Measurements from ENCODE around the gene NMT1. TPM values are rescaled to one million over a fixed set of nuclear protein-coding genes. Genes with fewer than 3 reads are reported as not detected.

Gene NMT1
- total and polyA plus RNA-seq, 5 donors from 2014 or later = 34.6 to 87.2 (median 59.2) TPM

GRCh38 chr17:45137561-45138305 lies 76.6 kb downstream of the NMT1 start:
- H3K4me3 Mint-ChIP-seq = peak overlapping the region in 3 of 4 donors; percentile 15 to 69 (median 27)

GRCh38 chr17:45138911-45139532 lies 77.9 kb downstream of the NMT1 start:
- H3K27me3 ChIP-seq (ENCODE audit: control insufficient read depth, insufficient read depth, low read length) = no peaks in the 10 kb centered on the region
- peaks cover 4% of the 10 kb centered on the region for H3K27me3 Mint-ChIP-seq
- H3K9me3 ChIP-seq (ENCODE audit: control insufficient read depth in 2 of 2, low read length in 2 of 2) = no peaks in the 10 kb centered on the region
- peak overlapping the region in 1 of 4 donors; percentile 44 for H3K4me3 Mint-ChIP-seq
- no peak overlapping the region for H3K27ac ChIP-seq (ENCODE audit: insufficient read depth, low read length, poor library complexity, severe bottlenecking)
- H3K4me3 ChIP-seq (ENCODE audit: low read depth, low read length) = no peak overlapping the region
- ATAC-seq (ENCODE audit: low read depth in 2 of 2) (no peak), DNase-seq (no peak)
- no peaks in the 10 kb centered on the region for H3K36me3 Mint-ChIP-seq
- H3K27ac Mint-ChIP-seq = no peak overlapping the region
- H3K36me3 ChIP-seq (ENCODE audit: control insufficient read depth, insufficient read depth, low read length) = no peaks in the 10 kb centered on the region
- H3K4me1 ChIP-seq (ENCODE audit: control insufficient read depth, insufficient read depth, low read length, poor library complexity, severe bottlenecking) = peaks cover 16% of the 10 kb centered on the region
- H3K9me3 Mint-ChIP-seq = peaks cover 0 to 1% (median 0%) of the 10 kb centered on the region in 7 donors
- H3K4me1 Mint-ChIP-seq = peaks cover 5 to 43% (median 18%) of the 10 kb centered on the region in 4 donors

More at GRCh38 chr17:45137561-45138305, 76.6 kb downstream of the NMT1 start:
- H3K4me3 ChIP-seq (ENCODE audit: low read depth, low read length) = no peak overlapping the region
- H3K4me1 ChIP-seq (ENCODE audit: control insufficient read depth, insufficient read depth, low read length, poor library complexity, severe bottlenecking) = peaks cover 16% of the 10 kb centered on the region
- H3K36me3 Mint-ChIP-seq = no peaks in the 10 kb centered on the region
- H3K27ac ChIP-seq (ENCODE audit: insufficient read depth, low read length, poor library complexity, severe bottlenecking) = no peak overlapping the region
- peaks cover 10% of the 10 kb centered on the region for H3K27me3 Mint-ChIP-seq
- DNase-seq (no peak), ATAC-seq (ENCODE audit: low read depth in 2 of 2) (no peak)
- peaks cover 0 to 1% (median 0%) of the 10 kb centered on the region in 7 donors for H3K9me3 Mint-ChIP-seq
- H3K4me1 Mint-ChIP-seq = peaks cover 6 to 40% (median 20%) of the 10 kb centered on the region in 4 donors
- H3K9me3 ChIP-seq (ENCODE audit: control insufficient read depth in 2 of 2, low read length in 2 of 2) = no peaks in the 10 kb centered on the region
- H3K27ac Mint-ChIP-seq = no peak overlapping the region
- H3K27me3 ChIP-seq (ENCODE audit: control insufficient read depth, insufficient read depth, low read length) = no peaks in the 10 kb centered on the region
- no peaks in the 10 kb centered on the region for H3K36me3 ChIP-seq (ENCODE audit: control insufficient read depth, insufficient read depth, low read length)

DNA sequence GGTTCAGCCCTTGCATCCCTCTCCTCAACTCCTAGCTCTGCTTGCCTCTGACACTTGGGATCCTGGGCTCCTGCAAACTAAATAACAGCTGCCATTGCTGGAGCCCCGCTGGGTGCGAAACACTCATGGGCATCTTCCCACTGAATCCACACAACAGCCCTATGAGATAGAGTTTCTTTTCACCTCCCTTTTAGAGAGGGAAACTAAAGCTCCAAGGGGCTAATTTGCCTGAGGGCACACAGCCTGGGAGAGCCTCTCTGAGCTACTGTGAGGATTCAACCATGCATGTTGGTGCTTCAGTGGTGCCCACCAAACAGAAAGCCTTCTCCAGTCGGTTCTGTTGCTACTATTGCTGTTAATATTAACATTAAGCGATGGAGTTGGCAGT lies 78.4 kb downstream of the NMT1 start:
- ATAC-seq (ENCODE audit: low read depth in 2 of 2) (no peak), DNase-seq (no peak)
- H3K4me1 Mint-ChIP-seq = peaks cover 5 to 45% (median 18%) of the 10 kb centered on the region in 4 donors
- H3K9me3 ChIP-seq (ENCODE audit: control insufficient read depth in 2 of 2, low read length in 2 of 2) = no peaks in the 10 kb centered on the region
- H3K9me3 Mint-ChIP-seq = peaks cover 0 to 1% (median 0%) of the 10 kb centered on the region in 7 donors
- no peak overlapping the region for H3K27ac ChIP-seq (ENCODE audit: insufficient read depth, low read length, poor library complexity, severe bottlenecking)
- peaks cover 21% of the 10 kb centered on the region for H3K4me1 ChIP-seq (ENCODE audit: control insufficient read depth, insufficient read depth, low read length, poor library complexity, severe bottlenecking)
- no peaks in the 10 kb centered on the region for H3K36me3 ChIP-seq (ENCODE audit: control insufficient read depth, insufficient read depth, low read length)
- peaks cover 4% of the 10 kb centered on the region for H3K27me3 Mint-ChIP-seq
- no peaks in the 10 kb centered on the region for H3K36me3 Mint-ChIP-seq
- H3K27ac Mint-ChIP-seq = peak overlapping the region in 1 of 3 donors; percentile 70
- no peak overlapping the region for H3K4me3 ChIP-seq (ENCODE audit: low read depth, low read length)
- H3K4me3 Mint-ChIP-seq = peak overlapping the region in 1 of 4 donors; percentile 44
- H3K27me3 ChIP-seq (ENCODE audit: control insufficient read depth, insufficient read depth, low read length) = no peaks in the 10 kb centered on the region

- Mint-ChIP-seq H3K36me3 (no peaks in the 10 kb centered on the region), H3K4me3 (peak overlapping the region in 3 of 4 donors; percentile 33 to 81 (median 66)), H3K27ac (peak overlapping the region in 1 of 3 donors; percentile 46), H3K4me1 (peaks cover 12 to 55% (median 28%) of the 10 kb centered on the region in 4 donors), H3K27me3 (peaks cover 15% of the 10 kb centered on the region), H3K9me3 (peaks cover 0 to 5% (median 0%) of the 10 kb centered on the region in 7 donors)
- DNase-seq (no peak), ATAC-seq (ENCODE audit: low read depth in 2 of 2) (no peak)
- H3K9me3 ChIP-seq (ENCODE audit: control insufficient read depth in 2 of 2, low read length in 2 of 2) = no peaks in the 10 kb centered on the region
- peaks cover 33% of the 10 kb centered on the region for H3K4me1 ChIP-seq (ENCODE audit: control insufficient read depth, insufficient read depth, low read length, poor library complexity, severe bottlenecking)
- no peak overlapping the region for H3K27ac ChIP-seq (ENCODE audit: insufficient read depth, low read length, poor library complexity, severe bottlenecking)
- H3K4me3 ChIP-seq (ENCODE audit: low read depth, low read length) = no peak overlapping the region
- H3K27me3 ChIP-seq (ENCODE audit: control insufficient read depth, insufficient read depth, low read length) = no peaks in the 10 kb centered on the region
- H3K36me3 ChIP-seq (ENCODE audit: control insufficient read depth, insufficient read depth, low read length) = no peaks in the 10 kb centered on the region
Observed at GRCh38 chr17:45143094-45143670, 82.1 kb downstream of the NMT1 start.

DNA sequence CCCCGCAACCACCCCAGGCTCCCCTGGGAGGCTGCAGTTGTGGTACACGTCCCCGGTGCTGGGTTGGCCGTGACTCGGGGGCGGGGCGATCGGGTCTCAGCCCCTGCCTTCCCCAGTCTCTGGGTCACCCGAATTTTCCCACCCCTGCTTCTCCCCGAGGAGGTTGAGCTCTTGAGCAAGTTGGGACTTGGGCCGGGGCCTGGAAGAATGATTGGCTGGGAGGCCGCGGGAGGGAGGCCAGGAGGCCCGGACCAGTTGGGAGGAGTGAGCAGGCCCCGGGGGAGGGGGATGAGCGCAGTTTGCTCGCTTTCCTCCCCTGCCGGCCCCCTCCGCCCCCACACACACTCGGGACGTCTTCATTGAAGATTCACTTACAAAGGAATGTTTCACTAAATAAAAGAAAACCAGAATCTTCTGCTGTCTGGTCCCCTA lies 82.7 kb downstream of the NMT1 start:
- Histone ChIP-seq H3K9me3 (ENCODE audit: control insufficient read depth in 2 of 2, low read length in 2 of 2) (no peaks in the 10 kb centered on the region), H3K36me3 (ENCODE audit: control insufficient read depth, insufficient read depth, low read length) (no peaks in the 10 kb centered on the region), H3K27ac (ENCODE audit: insufficient read depth, low read length, poor library complexity, severe bottlenecking) (peak overlapping the region; percentile 41), H3K27me3 (ENCODE audit: control insufficient read depth, insufficient read depth, low read length) (no peaks in the 10 kb centered on the region), H3K4me3 (ENCODE audit: low read depth, low read length) (no peak overlapping the region), H3K4me1 (ENCODE audit: control insufficient read depth, insufficient read depth, low read length, poor library complexity, severe bottlenecking) (peaks cover 37% of the 10 kb centered on the region)
- Mint-ChIP-seq H3K9me3 (peaks cover 0 to 5% (median 0%) of the 10 kb centered on the region in 7 donors), H3K4me3 (peak overlapping the region; percentile 33 to 81 (median 66)), H3K27me3 (peaks cover 18% of the 10 kb centered on the region), H3K27ac (peak overlapping the region in 2 of 3 donors; percentile 31 to 49), H3K4me1 (peaks cover 12 to 53% (median 29%) of the 10 kb centered on the region in 4 donors), H3K36me3 (no peaks in the 10 kb centered on the region)
- ATAC-seq (ENCODE audit: low read depth in 2 of 2) = no peak
- DNase-seq = no peak

DNA sequence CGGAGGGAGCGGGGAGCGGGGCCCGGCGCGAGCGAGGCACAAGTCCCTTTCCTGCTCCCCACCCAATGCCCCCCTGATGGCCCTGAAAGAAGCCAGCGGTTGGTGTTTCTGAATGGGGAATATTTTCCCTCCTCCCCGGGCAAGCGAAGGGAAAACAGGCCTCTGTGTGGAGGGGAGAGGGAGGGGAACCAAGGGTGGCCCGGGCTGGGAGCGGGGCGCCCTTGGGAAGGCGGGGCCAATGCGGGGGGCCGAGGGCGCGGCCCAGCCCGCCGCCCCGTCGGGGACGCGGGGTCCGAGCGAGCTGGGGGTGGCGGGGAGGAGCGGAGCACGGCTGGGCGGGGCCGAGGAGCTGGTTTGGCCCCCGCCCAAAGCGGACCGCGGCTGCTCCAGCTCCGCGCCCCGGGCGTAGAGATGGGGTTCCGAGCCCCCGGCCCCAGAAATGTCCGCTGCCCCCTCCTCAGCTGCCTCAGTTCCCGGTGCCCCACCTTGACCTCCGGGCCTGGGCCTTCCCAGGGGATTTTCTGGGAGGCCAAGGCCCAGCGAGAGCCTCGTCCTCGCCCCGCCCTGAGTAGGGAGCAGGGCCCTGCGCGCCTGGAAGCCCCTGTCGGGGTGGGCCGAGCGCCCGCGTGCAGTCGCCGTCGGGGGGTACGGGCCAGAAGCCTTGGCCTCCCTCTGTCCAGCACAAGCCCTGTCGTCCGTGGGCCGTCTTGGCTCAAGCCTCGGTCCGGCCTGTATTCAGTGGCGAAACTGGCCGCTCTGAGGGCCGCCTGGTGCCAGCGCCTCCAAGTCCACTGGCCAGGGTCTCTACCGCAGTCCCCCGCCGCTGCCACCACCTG lies 83.3 kb downstream of the NMT1 start:
- DNase-seq = no peak
- peak overlapping the region; percentile 41 for H3K27ac ChIP-seq (ENCODE audit: insufficient read depth, low read length, poor library complexity, severe bottlenecking)
- no peak overlapping the region for H3K4me3 ChIP-seq (ENCODE audit: low read depth, low read length)
- Mint-ChIP-seq H3K4me1 (peaks cover 12 to 56% (median 30%) of the 10 kb centered on the region in 4 donors), H3K36me3 (no peaks in the 10 kb centered on the region), H3K27ac (peak overlapping the region in 2 of 3 donors; percentile 49 to 82), H3K9me3 (peaks cover 0 to 5% (median 0%) of the 10 kb centered on the region in 7 donors), H3K4me3 (peak overlapping the region in 3 of 4 donors; percentile 65 to 100 (median 81)), H3K27me3 (peaks cover 19% of the 10 kb centered on the region)
- H3K27me3 ChIP-seq (ENCODE audit: control insufficient read depth, insufficient read depth, low read length) = no peaks in the 10 kb centered on the region
- H3K4me1 ChIP-seq (ENCODE audit: control insufficient read depth, insufficient read depth, low read length, poor library complexity, severe bottlenecking) = peaks cover 43% of the 10 kb centered on the region
- H3K36me3 ChIP-seq (ENCODE audit: control insufficient read depth, insufficient read depth, low read length) = no peaks in the 10 kb centered on the region
- H3K9me3 ChIP-seq (ENCODE audit: control insufficient read depth in 2 of 2, low read length in 2 of 2) = no peaks in the 10 kb centered on the region
- no peak for ATAC-seq (ENCODE audit: low read depth in 2 of 2)

GRCh38 chr17:45145035-45145389 lies 83.9 kb downstream of the NMT1 start:
- Mint-ChIP-seq H3K4me3 (peak overlapping the region in 3 of 4 donors; percentile 35 to 100 (median 96)), H3K27me3 (peaks cover 23% of the 10 kb centered on the region), H3K4me1 (peaks cover 12 to 62% (median 33%) of the 10 kb centered on the region in 4 donors), H3K36me3 (no peaks in the 10 kb centered on the region), H3K9me3 (peaks cover 0 to 5% (median 0%) of the 10 kb centered on the region in 7 donors), H3K27ac (peak overlapping the region in 1 of 3 donors; percentile 82)
- Histone ChIP-seq H3K4me1 (ENCODE audit: control insufficient read depth, insufficient read depth, low read length, poor library complexity, severe bottlenecking) (peaks cover 46% of the 10 kb centered on the region), H3K9me3 (ENCODE audit: control insufficient read depth in 2 of 2, low read length in 2 of 2) (no peaks in the 10 kb centered on the region), H3K4me3 (ENCODE audit: low read depth, low read length) (no peak overlapping the region), H3K36me3 (ENCODE audit: control insufficient read depth, insufficient read depth, low read length) (no peaks in the 10 kb centered on the region), H3K27me3 (ENCODE audit: control insufficient read depth, insufficient read depth, low read length) (no peaks in the 10 kb centered on the region), H3K27ac (ENCODE audit: insufficient read depth, low read length, poor library complexity, severe bottlenecking) (no peak overlapping the region)
- ATAC-seq (ENCODE audit: low read depth in 2 of 2) = no peak
- DNase-seq = no peak

Measured in CD4-positive, CD25-positive, alpha-beta regulatory T cell (primary cell).